HG02970 (cell line): ENCODE data around the gene SLC6A19.

Experiments used
- ATAC-seq: cut with Tn5 transposase; IDR thresholded peaks from one replicate; pipeline ENCODE4 v1.9.1; 2021; ENCODE audit warnings: mild to moderate bottlenecking, moderate library complexity, moderate number of reproducible peaks; ENCODE audit not compliant: unreplicated experiment, low FRiP score

The SLC6A19 gene

DNA sequence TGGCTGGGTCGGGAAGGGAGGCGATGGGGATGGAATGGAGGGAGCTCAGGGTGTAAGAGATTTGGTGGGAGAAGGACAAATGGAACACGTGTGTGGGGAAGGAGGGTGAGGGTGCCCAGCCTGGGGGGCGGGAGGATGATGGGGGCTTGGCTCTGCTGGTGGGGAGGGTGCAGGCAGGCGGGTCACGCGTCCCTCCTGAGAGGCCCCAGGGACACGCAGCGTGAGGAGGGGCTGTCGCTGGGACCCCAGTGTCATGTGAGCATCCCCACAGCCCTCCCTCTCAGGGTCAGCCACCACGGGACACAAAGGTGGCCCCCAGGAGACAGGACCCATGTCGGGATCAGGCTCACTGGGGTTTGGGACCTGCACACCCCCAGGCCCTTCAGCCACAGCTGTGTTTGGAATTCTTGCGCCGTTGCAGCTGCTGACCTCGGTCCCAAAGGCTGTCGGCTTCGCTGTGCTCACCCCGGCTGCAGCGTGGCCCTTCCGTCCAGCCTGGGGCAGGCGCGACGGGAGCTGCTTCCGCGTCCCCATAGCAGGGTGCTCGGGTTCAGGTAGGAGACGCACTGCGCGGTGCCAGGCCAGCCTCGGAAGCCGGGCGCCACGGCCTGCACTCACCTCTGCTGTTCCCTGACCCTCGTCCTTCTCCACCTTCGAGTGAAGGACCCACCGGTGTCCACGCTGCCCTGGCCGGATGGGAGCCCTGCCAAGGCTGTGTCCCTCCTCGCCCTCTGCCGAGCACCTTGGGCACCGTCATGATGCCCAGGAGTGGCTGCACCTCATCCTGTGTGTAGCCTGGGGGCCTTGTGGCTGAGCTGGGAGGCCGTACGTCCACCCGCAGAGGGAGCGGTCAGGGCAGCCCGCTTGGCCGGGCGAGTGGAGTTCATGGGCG, 5.4 kb downstream of the SLC6A19 start:
- no peak for ATAC-seq

DNA sequence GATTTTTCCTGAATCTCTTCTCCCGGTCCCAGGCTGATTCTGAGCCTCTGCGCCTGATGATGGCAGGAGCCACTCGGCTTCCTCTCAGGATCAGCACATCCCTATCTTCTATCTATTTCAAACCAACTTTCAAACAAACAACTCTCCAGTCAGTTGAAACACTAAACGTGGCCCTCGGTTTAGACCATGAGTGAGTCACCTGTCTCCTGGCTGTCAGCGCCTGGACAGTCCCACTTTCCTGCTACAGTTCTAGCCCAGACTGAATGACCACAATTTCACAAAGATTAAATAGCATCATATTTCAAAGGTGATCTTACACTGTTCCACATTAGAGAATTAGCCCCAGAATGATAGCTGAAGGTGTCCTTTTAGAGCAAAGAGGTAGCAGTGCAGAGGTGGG, 6.2 kb downstream of the SLC6A19 start:
- ATAC-seq = no peak

DNA sequence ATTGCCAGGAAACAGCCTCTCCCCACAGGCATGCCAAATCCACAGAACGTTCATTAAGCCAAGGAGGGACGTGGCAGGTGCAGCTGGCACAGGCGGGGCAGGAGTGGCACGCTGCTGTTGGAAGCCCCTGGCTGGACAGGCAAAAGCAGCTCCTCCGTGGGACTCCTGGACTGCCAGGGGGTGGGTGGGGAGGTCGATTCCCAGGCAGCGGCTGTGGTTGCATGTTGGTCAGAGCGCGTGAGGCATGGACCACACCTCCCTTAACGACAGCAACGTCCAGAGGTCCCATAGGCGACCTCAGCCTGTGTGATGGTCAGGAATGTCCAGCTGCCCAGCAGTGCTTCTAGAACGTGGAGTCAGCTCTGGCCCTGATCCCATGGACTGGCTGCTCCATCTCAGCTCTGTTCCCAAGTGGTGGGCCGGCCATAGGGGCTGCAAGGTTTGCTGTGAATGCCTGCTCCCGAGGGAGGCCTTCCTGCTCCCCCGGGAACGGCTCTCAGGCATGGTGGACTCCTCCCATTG, 6.9 kb downstream of the SLC6A19 start:
- no peak for ATAC-seq

DNA sequence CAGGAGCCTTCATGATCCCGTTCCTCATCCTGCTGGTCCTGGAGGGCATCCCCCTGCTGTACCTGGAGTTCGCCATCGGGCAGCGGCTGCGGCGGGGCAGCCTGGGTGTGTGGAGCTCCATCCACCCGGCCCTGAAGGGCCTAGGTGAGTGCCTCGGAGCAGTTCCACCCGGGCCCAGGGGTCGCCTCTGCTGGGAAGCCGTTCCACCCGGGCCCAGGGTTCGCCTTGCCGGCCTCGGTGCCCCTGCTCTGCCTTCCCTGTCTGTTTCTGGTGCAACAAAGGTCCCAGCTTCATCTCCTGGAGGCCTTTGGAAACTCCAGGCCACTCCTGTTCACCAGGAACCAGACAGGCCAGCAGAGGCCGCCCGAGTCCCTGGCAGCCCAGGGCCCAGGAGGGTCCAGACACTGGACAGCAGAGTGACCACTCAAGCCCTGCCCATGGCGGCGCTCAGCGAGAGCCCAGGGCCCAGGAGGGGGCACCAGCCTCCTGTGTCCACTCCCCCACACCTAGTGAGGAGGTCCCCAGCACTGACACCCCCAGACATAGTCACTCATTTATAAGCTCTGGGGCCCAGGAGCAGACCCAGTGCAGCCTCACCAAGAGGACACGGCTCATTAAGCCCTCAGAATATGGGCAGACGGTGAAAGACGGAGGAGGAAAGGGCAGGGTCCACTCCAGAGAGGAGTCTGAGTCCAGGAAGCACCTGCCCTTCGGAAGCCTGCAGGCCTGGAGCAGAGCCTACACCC, 7.5 kb downstream of the SLC6A19 start:
- no peak for ATAC-seq

DNA sequence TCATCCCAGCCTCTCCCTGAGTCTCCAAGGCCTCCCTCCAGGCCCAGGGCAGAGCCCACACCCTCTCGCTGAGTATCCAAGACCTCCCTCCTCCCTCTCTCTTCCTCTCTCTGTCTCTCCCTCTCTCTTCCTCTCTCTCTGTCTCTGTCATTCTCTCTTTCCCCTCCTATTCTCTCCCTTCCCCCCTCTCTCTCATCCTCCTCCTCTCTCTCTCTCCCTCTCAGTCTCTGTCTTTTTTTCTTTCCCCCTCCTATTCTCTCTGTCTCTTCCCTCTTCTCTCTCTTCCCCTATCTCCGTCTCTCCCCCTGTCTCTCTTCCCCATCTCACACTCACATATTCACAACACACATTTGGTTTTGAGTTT, 8.1 kb downstream of the SLC6A19 start:
- no peak for ATAC-seq

DNA sequence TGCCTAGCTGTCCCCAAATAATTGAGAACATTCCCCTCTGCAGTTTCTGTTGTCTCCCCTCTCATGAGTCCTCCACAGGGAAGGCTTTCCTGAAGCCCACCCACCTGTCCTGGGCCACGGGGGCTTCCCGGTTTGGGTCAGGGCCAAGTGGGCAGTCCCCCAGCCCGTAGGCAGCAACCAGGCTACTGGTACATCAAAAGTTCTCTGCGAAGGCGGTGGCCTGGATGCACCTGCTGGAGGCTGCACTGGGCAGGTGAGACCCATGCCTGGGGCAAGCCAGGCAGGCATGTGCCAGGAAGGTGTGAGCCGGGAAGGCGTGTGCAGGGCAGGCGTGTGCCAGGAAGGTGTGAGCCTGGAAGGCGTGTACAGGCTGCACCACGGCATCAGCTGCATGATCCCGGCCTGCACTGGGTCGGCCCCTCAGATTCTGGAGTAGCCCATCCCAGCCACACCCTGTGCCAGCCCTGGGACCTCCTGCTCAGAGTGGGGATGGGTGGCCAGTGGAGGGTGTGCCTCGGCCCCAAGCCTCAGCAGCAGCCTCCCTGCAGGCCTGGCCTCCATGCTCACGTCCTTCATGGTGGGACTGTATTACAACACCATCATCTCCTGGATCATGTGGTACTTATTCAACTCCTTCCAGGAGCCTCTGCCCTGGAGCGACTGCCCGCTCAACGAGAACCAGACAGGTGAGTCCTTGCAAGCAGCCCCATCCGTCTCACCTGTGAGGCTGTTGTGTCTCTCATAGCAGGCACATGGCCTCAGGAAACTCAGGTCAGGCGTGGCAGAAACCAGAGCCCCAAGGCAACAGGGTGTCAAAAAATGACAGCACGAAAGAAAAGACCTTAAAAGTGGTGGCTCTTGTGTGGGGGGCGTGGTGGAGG, 8.7 kb downstream of the SLC6A19 start:
- ATAC-seq = no peak

DNA sequence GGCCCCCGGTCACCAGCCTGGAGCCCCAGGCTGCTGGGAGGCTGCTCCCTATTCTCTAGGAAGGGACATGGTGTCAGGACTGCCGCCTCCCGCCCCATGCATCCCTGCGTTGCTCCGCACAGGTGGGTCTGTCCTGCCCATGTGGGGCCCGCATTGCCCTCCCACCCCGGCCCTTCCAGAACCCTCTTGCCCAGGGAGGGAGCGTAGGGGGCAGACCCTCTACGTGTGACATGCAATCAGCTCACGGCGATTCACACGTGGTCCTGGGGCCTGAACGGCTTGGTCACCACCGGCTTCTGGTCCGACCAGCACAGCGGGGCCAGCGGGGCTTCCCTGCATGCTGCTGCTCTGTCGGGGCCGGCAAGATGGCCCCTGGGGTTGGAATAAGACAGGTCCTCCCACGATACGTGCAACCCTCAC, 9.4 kb downstream of the SLC6A19 start:
- no peak for ATAC-seq

DNA sequence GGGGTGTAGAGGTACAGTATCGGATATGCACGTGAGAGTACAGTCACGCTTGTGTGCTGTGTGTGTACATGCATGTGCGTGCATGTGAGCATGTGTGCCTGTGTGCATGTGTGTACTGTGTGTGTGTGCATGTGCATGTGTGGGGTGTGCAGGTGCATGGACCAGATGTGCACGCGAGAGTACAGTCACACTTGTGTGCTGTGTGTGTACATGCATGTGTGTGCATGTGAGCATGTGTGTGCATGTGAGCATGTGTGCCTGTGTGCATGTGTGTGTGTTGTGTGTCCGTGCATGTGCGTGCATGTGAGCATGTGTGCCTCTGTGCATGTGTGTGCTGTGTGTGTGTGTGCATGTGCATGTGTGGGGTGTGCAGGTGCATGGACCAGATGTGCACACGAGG, 10.3 kb downstream of the SLC6A19 start:
- no peak for ATAC-seq

DNA sequence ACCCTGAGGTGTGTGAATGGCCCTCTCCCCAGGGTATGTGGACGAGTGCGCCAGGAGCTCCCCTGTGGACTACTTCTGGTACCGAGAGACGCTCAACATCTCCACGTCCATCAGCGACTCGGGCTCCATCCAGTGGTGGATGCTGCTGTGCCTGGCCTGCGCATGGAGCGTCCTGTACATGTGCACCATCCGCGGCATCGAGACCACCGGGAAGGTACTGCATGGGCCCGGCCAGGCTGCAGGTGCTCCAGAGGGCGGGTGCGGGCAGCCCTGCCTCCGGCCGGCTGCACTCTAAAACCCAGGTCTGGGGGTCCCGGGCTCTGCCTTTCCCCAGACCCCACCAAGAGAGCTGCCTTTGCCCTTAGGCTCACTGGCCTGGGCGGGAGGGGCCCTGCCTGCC, 10.9 kb downstream of the SLC6A19 start:
- ATAC-seq = no peak

DNA sequence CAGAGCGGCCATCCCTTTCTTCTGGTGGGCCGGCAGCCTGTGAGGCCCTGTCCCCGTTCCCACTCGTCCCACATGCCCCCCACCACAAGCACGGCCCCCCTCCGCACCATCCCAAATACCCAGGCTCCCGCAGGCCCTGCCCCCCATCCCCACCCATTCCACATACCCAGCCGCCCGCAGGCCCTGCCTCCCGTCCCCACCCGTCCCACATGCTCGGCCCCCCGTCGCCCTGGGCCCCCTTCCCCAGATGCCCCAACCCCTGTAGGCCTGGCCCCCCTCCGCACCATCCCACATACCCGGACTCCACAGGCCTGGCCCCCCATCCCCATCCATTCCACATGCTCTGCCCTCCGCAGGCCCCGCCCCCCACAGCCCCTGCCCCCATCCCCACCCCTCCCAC, 11.5 kb downstream of the SLC6A19 start:
- ATAC-seq = no peak

DNA sequence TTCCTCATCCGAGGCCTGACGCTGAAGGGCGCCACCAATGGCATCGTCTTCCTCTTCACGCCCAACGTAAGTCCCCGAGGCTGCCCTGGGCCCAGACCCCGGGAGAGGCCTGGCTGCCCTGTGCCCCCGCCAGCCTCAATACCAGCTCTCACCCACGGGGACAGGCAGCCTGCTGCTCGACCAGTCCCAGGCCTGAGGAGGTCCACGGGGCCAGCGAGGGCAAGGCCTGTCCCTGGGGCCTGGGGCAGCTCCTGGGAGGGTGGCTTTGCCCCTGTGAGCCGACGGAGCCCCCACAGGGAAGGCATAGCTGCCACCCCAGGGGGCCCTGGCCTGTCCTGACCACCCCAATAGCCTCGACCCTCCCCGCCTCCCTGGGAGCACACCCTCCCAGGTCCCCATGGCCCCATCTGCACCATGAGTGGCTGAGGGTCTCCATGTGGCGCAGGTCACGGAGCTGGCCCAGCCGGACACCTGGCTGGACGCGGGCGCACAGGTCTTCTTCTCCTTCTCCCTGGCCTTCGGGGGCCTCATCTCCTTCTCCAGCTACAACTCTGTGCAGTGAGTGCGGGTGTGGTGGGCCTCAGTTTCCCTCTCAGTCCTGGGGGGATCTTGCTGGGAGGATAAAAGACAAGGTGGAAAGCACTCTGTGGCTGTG, 12.2 kb downstream of the SLC6A19 start:
- ATAC-seq = no peak

DNA sequence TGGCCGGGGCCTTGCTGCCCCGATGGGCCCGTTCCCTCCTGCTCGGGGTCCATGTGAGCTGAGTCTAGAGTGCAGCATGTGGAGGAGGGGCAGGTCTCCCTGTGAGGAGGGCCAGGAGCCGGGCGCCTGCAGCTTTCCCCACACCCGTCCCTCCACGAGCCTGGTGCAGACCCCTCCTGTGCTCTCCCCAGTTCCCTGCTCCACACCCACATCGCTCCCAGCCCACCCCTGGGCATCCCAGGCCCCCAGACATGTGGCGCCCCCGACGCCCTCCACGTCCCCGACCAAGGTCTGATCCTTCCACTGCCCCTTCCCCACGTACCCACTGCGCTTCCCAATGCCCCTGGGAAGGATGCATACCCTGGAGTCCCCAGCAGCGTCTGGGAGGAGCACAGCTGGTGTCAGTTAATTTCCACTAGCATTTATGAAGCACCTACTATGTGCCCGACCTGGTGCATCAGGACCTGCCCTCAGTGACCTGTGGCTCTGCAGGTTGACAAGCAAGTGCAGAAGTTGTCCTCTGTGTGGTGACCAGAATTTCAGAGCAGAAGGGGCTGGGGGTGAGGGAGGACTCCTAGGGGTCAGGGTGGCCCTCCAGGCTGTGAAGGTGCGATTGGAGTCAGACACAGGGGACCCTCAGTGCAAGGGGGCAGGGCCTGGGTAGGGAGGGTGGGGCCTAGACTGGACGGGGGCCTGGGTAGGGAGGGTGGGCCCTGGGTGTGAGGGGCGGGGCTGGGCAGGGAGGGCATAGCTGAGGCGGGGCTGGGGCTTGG, 13.0 kb downstream of the SLC6A19 start:
- no peak for ATAC-seq

DNA sequence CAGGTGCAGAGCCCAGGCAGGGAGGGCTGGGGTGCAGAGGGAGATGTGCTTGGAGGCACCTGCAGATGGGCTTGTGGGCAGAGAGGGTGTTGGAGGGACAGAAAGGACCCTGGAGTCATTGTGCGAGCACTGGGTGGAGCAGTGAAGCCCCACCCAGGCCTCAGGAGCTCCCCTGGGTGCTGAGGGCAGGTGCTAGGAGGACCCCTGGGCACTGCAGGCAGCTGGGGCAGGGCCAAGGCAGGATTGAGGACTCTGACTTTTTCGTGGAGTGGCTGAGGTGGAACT, 13.5 kb downstream of the SLC6A19 start:
- ATAC-seq = no peak

DNA sequence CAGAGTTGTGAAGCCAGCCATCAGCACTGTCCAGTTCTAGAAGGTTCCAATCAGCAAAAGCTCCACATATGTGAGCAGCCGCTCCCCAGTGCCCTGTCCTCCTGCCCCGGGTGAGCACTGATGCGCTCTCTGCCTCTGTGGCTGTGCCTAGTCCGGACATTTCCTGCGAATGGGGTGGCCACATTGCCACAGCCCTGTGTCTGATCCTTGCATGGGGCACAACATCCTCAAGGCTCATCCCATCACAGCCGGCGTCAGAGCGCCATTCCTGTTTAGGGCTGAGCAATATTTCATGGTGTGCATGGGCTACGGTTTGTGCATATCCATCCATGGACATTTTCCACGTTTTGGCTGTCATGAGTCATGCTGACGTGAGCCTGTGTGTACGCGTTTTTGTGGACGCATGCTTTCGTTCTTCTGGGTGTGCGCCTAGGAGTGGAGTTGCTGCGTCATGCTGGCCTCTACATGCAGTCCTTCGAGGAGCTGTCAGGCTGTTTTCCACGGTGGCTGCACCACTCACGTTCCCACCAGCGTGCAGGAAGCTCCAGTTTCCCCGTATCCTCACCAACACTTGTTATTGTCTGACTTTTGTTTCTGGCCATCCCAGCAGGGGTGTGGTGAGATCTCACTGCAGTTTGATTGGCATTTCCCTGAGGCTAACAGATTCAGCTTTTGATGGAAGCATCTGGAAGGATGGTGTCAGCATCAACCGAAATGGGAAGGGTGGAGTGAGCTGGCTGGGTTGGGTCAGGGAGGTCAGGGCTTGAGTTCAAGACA, 14.1 kb downstream of the SLC6A19 start:
- ATAC-seq = no peak

DNA sequence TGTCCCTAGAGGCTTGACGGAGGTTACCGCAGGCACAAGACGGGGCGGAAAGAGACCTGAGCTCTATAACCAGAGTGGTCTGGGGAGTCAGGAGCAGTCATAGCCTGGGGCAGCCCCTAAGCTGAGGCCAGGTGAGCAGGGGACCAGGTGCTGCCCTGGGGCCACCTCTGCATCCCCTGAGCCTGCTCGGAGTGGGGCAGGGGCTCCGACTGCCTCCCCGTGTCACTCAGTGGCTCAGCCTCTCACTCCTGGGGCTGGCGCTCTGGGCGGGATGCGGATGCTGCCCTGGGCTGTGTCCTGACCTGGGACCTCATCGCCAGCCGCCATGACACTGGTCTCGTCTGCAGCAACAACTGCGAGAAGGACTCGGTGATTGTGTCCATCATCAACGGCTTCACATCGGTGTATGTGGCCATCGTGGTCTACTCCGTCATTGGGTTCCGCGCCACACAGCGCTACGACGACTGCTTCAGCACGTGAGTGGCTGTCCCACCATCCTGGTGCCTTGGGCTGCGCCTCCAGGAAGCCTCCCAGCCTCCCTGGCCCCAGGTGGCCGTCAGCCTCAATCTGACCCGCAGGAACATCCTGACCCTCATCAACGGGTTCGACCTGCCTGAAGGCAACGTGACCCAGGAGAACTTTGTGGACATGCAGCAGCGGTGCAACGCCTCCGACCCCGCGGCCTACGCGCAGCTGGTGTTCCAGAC, 15.0 kb downstream of the SLC6A19 start:
- ATAC-seq = no peak

DNA sequence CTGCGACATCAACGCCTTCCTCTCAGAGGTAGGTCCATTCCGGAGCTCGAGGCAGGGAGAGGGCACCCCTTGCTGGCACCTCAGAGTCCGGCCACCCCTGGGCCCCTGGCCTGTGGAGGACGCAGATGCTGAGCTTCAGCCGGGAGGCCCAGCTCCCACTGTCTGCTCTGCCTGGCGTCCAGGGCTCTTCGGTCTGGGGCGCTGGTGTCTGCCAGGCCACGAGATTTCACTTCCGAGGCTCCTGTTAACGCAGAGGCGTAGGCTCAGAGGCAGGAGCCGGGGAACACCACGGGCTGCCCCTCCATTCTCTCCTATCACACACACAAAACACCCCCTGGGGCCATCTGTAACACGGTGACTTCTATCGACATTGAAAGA, 15.5 kb downstream of the SLC6A19 start:
- ATAC-seq = no peak

DNA sequence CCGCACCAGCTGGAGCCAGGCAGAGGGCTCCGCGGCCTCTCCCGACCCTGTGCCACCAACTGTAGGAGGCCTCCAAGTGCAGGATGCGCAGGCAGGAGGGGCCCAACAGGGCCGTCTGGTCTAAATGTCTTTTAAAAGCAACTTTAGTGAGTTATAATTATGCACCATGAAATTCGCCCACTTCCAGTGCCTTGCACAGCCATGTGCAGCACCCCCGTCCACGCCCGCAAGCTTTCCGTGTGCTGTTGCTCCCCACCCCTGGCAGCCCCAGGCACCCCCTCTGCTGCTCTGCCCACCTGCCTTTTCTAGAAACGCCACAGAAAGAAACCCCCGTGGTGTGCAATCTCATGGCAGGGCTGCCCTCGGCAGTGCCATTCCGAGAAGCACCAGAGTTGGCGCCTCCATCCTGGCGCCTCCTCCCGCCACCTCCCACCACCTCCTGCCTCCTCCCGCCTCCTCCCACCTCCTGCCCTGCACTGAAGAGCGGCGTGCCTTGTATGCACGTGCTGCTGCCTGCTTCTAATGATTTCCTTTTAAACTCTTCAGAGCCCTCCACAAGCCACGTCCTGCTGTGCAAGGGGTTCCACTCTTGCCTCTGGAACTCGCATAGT, 16.3 kb downstream of the SLC6A19 start:
- ATAC-seq = no peak
